Spleen (tissue), 7 donors: Measurements from ENCODE around the gene ZNF775.

ENCODE experiments used
- POLR2A ChIP-seq, 3 donors: fragments of 450-650 bp; IDR thresholded peaks; one replicate each; pipeline ENCODE4 v1.5.1; 2017; ENCODE audit warnings: antibody characterized with exemption in 3 of 3, mild to moderate bottlenecking in 1 of 3
- POLR2AphosphoS5 ChIP-seq, 3 donors: sonication (generic); formaldehyde crosslinking; IDR thresholded peaks; one replicate each; pipeline ENCODE4 v1.5.1; 2017; ENCODE audit warnings: antibody characterized with exemption in 3 of 3
- TF ChIP-seq, protein P1 (sequence below), 11 experiments: fragments of 200-600 bp in 7 of 11; fragments of 450-650 bp in 4 of 11; sonication (generic) in 4 of 11; IDR thresholded peaks in 8 of 11; conservative IDR thresholded peaks in 3 of 11; 1 replicate in 7 of 11; 2 replicates in 4 of 11; pipeline versions ENCODE4 v1.4.0 to v1.8.0; 2016 to 2021; ENCODE audit warnings: antibody characterized with exemption in 11 of 11, inconsistent platforms in 4 of 11, mild to moderate bottlenecking in 1 of 11
- donor health status: DM: no; HTN: no; CAD: no; lungs with moderate emphysema.
- donor health status: DM: no; HTN: no; CAD: no.
- donor health status: DM: no; HTN: no; CAD: no.

DNA sequence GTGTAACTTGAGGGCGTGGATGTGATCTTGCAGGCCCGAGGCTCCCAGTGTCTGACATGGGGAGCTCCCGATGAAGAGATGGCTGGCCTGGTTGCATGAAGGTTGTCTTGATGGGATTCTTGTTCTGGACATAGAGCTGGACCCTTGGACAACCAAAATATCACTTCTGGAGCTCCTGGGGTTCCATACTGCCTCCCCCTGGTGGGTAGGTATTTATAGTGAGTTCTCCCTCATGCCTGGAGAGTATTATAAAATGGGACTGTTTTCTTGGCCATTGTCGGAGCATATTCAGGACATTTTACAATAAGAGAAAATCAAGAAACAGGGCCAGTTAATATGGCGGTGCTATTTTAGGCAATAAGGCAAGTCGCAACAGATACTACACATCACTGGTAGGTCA is 38.7 kb downstream of the ZNF775 start:
- TF ChIP-seq, protein P1, sequence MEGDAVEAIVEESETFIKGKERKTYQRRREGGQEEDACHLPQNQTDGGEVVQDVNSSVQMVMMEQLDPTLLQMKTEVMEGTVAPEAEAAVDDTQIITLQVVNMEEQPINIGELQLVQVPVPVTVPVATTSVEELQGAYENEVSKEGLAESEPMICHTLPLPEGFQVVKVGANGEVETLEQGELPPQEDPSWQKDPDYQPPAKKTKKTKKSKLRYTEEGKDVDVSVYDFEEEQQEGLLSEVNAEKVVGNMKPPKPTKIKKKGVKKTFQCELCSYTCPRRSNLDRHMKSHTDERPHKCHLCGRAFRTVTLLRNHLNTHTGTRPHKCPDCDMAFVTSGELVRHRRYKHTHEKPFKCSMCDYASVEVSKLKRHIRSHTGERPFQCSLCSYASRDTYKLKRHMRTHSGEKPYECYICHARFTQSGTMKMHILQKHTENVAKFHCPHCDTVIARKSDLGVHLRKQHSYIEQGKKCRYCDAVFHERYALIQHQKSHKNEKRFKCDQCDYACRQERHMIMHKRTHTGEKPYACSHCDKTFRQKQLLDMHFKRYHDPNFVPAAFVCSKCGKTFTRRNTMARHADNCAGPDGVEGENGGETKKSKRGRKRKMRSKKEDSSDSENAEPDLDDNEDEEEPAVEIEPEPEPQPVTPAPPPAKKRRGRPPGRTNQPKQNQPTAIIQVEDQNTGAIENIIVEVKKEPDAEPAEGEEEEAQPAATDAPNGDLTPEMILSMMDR (IDR thresholded peaks at IDR 0.05 in 8 of 11, conservative IDR thresholded peaks at IDR 0.05 in 3 of 11) = no peak
- TF ChIP-seq POLR2A (IDR thresholded peaks at IDR 0.05) (no peak), POLR2AphosphoS5 (IDR thresholded peaks at IDR 0.05) (no peak)
